HEK293 (cell line): Measurements from ENCODE around the gene SLC35F4.
A peak's percentile ranks its signal among the peaks of the same experiment; 100 is the strongest.

Experiments used
- EGR2 ChIP-seq: fragments of 450-650 bp; formaldehyde crosslinking; IDR thresholded peaks from 2 replicates; pipeline ENCODE4 v1.5.1; 2016; ENCODE audit warnings: low read depth, missing biosample characterization, missing genetic modification characterization
- MYNN ChIP-seq: fragments of 450-650 bp; formaldehyde crosslinking; IDR thresholded peaks from 2 replicates; pipeline ENCODE4 v1.5.1; 2016; ENCODE audit warnings: missing biosample characterization, missing genetic modification characterization, borderline replicate concordance
- SCRT2 ChIP-seq: fragments of 450-650 bp; formaldehyde crosslinking; IDR thresholded peaks from 2 replicates; pipeline ENCODE4 v1.5.1; 2016; ENCODE audit warnings: missing biosample characterization, missing genetic modification characterization
- ZFP41 ChIP-seq: fragments of 450-650 bp; formaldehyde crosslinking; IDR thresholded peaks from 2 replicates; pipeline ENCODE4 v1.5.1; 2016; ENCODE audit warnings: missing biosample characterization, missing genetic modification characterization, borderline replicate concordance
- ZNF133 ChIP-seq: fragments of 450-650 bp; formaldehyde crosslinking; IDR thresholded peaks from 2 replicates; pipeline ENCODE4 v1.5.1; 2016; ENCODE audit warnings: missing biosample characterization, missing genetic modification characterization
- ZNF239 ChIP-seq: fragments of 450-650 bp; formaldehyde crosslinking; IDR thresholded peaks from 2 replicates; pipeline ENCODE4 v1.5.1; 2016; ENCODE audit warnings: missing biosample characterization, missing genetic modification characterization
- ZNF274 ChIP-seq, 2 experiments: fragments of 200-500 bp in 1 of 2; fragments of 450-650 bp in 1 of 2; sonication (Bioruptor generic) in 1 of 2; formaldehyde crosslinking in 1 of 2; IDR thresholded peaks; 2 replicates each; pipeline versions ENCODE4 v1.5.1 to v1.6.1; 2014 to 2016; ENCODE audit warnings: borderline replicate concordance in 1 of 2, inconsistent platforms in 1 of 2, low read length in 1 of 2, missing biosample characterization in 1 of 2, missing genetic modification characterization in 1 of 2
- ZNF423 ChIP-seq: fragments of 450-650 bp; formaldehyde crosslinking; IDR thresholded peaks from 2 replicates; pipeline ENCODE4 v1.5.1; 2016; ENCODE audit warnings: missing biosample characterization, missing genetic modification characterization
- ZNF561 ChIP-seq: fragments of 450-650 bp; IDR thresholded peaks from 2 replicates; pipeline ENCODE4 v1.5.1; 2018; ENCODE audit warnings: missing biosample characterization, missing genetic modification characterization, borderline replicate concordance
- ZNF585B ChIP-seq: fragments of 450-650 bp; formaldehyde crosslinking; IDR thresholded peaks from 2 replicates; pipeline ENCODE4 v1.5.1; 2016; ENCODE audit warnings: missing biosample characterization, missing genetic modification characterization
- ZNF660 ChIP-seq: fragments of 450-650 bp; IDR thresholded peaks from 2 replicates; pipeline ENCODE4 v1.5.1; 2018; ENCODE audit warnings: missing biosample characterization, mild to moderate bottlenecking, missing genetic modification characterization
- TF ChIP-seq, protein P1 (sequence below): fragments of 450-650 bp; formaldehyde crosslinking; IDR thresholded peaks from 2 replicates; pipeline ENCODE4 v1.5.1; 2016; ENCODE audit warnings: missing biosample characterization, missing genetic modification characterization
- TF ChIP-seq, protein P2 (sequence below): fragments of 450-650 bp; formaldehyde crosslinking; IDR thresholded peaks from 2 replicates; pipeline ENCODE4 v1.5.1; 2016; ENCODE audit warnings: missing biosample characterization, missing genetic modification characterization

DNA sequence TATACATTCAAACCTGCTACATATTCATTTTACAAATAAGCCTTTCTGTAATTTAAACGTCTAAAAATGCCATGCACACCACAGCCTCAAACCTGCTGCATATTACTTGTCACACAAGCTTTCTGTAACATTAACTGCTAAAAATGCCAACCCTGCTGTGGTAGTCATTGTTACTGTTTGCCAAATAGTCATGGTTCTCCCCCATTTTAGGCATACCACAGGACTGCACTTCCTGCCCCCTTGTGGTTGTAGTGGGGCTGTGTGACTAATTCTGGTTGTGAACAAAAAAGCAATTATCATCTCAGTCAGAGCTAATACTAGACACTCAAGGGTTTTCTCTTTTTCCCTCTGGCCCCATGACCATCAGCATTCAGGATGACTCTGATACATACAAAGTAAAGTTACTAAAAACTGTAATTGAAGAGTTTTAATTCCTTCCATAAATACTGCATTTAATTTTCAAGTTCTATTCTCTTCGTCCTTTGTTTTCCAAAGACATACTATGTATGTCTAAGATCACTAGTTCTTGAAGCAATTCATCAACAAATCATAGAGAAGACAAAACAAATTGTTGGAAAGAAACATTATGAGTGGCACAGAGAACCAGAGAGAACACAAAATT lies 5.7 kb upstream of the SLC35F4 start:
- TF ChIP-seq SCRT2: no peak
- TF ChIP-seq, protein P1, sequence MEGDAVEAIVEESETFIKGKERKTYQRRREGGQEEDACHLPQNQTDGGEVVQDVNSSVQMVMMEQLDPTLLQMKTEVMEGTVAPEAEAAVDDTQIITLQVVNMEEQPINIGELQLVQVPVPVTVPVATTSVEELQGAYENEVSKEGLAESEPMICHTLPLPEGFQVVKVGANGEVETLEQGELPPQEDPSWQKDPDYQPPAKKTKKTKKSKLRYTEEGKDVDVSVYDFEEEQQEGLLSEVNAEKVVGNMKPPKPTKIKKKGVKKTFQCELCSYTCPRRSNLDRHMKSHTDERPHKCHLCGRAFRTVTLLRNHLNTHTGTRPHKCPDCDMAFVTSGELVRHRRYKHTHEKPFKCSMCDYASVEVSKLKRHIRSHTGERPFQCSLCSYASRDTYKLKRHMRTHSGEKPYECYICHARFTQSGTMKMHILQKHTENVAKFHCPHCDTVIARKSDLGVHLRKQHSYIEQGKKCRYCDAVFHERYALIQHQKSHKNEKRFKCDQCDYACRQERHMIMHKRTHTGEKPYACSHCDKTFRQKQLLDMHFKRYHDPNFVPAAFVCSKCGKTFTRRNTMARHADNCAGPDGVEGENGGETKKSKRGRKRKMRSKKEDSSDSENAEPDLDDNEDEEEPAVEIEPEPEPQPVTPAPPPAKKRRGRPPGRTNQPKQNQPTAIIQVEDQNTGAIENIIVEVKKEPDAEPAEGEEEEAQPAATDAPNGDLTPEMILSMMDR (tag by site-specific recombination): 0 out of 2 replicates have a peak, but pooled peaks have one; percentile 21
- TF ChIP-seq, protein P2, sequence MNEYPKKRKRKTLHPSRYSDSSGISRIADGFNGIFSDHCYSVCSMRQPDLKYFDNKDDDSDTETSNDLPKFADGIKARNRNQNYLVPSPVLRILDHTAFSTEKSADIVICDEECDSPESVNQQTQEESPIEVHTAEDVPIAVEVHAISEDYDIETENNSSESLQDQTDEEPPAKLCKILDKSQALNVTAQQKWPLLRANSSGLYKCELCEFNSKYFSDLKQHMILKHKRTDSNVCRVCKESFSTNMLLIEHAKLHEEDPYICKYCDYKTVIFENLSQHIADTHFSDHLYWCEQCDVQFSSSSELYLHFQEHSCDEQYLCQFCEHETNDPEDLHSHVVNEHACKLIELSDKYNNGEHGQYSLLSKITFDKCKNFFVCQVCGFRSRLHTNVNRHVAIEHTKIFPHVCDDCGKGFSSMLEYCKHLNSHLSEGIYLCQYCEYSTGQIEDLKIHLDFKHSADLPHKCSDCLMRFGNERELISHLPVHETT (tag by site-specific recombination): no peak
- 0 out of 2 replicates have a peak, but pooled peaks have one; percentile 31 for TF ChIP-seq ZNF660 (tag by site-specific recombination)
- no peak for TF ChIP-seq ZNF423 (tag by site-specific recombination)
- no peak for TF ChIP-seq ZNF561 (tag by site-specific recombination)
- no peak for TF ChIP-seq ZNF133
- no peak for TF ChIP-seq ZNF274 (IDR thresholded peaks at IDR 0.05; ENCODE audit: low read length)
- no peak for TF ChIP-seq ZNF274 (tag by site-specific recombination; IDR thresholded peaks at IDR 0.05; ENCODE audit: borderline replicate concordance)
- no peak for TF ChIP-seq ZNF585B (tag by site-specific recombination)
- no peak for TF ChIP-seq EGR2 (tag by site-specific recombination)
- no peak for TF ChIP-seq MYNN (tag by site-specific recombination)
- no peak for TF ChIP-seq ZNF239 (tag by site-specific recombination)
- no peak for TF ChIP-seq ZFP41 (tag by site-specific recombination)
